ENCODE data around the gene VILL.

Gene VILL

DNA sequence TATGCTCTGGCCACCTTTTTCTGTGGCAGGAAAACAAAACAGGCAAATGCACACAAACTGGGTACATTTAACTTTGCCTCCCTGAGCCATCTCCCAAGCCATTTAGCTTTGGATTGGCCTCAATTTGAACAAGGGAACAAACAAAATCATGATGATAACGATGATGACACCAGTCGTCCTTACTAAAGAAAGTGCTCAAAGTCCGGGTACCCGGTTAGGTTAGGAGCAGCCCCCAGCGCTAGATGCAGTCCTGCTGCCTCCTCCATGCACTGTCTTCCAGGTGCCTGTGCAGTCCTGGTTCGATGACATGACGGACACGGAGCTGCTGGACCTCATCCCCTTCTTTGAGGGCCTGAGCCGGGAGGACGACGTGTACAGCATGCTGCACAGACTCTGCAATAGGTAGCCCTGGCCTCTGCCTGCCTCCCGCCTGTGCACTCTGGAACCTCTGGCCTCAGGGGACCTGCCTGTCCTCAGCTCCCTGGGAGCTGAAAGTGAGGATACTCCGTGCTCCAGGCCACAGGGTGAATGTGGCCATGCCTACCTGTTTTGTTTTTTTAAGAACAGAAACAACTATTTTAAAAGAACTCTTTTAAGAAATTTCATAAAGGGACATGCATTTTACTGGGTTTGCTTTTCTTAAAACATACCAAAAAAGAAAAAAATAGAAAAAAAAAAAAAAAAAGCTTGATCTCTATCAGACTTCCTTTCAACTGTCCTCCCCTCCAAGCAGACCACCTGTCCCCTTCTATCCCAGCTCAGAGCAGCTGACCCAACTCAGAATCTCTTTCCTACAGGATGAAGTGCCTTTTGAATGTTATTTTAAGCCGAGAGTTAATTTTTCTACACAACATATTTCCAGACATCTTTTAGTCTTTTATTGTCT is 9.9 kb upstream of the VILL start:
- Histone ChIP-seq H3K27me3 (ENCODE audit: insufficient read depth, insufficient read length) (no peaks in the 10 kb centered on the region), H3K9me3 (ENCODE audit: insufficient read depth, low read length) (no peaks in the 10 kb centered on the region), H3K4me1 (ENCODE audit: insufficient read depth, insufficient read length) (peaks cover 3% of the 10 kb centered on the region), H3K4me3 (ENCODE audit: insufficient read length, low read depth) (no peak overlapping the region), H3K9ac (ENCODE audit: insufficient read length, low read depth) (no peak overlapping the region), H3K36me3 (ENCODE audit: insufficient read depth, insufficient read length, low read length) (peaks cover 35% of the 10 kb centered on the region)
- no peak for DNase-seq (ENCODE audit: low read depth, low spot score)
- TF ChIP-seq ZNF274 (IDR thresholded peaks at IDR 0.05; ENCODE audit: low read depth, low read length) (no peak), YY1 (IDR thresholded peaks at IDR 0.05; ENCODE audit: insufficient read depth, insufficient read length) (no peak), SUZ12 (IDR thresholded peaks at IDR 0.05; ENCODE audit: extremely low read depth, insufficient read depth, insufficient read length) (no peak)

DNA sequence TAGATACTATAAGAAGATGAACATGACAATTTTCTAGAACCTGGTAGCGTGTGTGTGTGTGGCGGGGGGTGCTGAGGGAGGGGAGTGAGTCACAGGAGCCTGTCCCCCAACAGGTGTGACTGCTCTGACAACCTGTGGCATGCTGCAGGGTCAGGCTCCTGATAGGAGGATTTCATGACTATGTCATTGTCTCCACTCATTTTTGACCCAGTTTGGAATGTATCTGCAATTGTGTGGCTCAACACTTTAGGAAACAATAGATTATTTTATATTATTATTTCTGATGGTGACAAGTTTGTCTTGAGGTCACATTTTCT is 9.3 kb upstream of the VILL start:
- H3K4me3 ChIP-seq (ENCODE audit: insufficient read length, low read depth): no peak overlapping the region
- DNase-seq (ENCODE audit: low read depth, low spot score): no peak
- no peak overlapping the region for H3K9ac ChIP-seq (ENCODE audit: insufficient read length, low read depth)
- H3K36me3 ChIP-seq (ENCODE audit: insufficient read depth, insufficient read length, low read length): peaks cover 29% of the 10 kb centered on the region
- peaks cover 3% of the 10 kb centered on the region for H3K4me1 ChIP-seq (ENCODE audit: insufficient read depth, insufficient read length)
- no peaks in the 10 kb centered on the region for H3K9me3 ChIP-seq (ENCODE audit: insufficient read depth, low read length)
- no peaks in the 10 kb centered on the region for H3K27me3 ChIP-seq (ENCODE audit: insufficient read depth, insufficient read length)
- TF ChIP-seq ZNF274 (IDR thresholded peaks at IDR 0.05; ENCODE audit: low read depth, low read length) (no peak), SUZ12 (IDR thresholded peaks at IDR 0.05; ENCODE audit: extremely low read depth, insufficient read depth, insufficient read length) (no peak), YY1 (IDR thresholded peaks at IDR 0.05; ENCODE audit: insufficient read depth, insufficient read length) (no peak)

DNA sequence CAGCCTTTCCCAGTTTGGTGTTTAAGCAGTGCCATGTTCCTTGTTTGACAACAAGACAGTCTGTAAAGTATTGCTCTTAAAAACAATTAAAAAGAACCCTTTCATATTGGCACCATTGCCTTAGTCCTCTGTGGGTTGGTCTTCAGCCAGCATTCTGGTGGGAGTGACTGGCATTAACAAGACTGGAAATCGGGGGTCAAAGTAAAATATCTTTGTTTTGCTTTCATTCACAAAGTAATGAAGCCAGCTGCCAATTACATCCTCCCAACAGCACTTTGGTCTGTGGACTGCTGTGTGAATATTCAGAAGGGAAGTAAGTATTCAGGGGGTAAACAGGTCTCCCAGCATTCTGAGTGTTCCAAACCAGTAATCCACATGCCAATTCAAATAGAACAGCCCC is 8.3 kb upstream of the VILL start:
- peaks cover 3% of the 10 kb centered on the region for H3K4me1 ChIP-seq (ENCODE audit: insufficient read depth, insufficient read length)
- no peak overlapping the region for H3K9ac ChIP-seq (ENCODE audit: insufficient read length, low read depth)
- no peak overlapping the region for H3K4me3 ChIP-seq (ENCODE audit: insufficient read length, low read depth)
- H3K36me3 ChIP-seq (ENCODE audit: insufficient read depth, insufficient read length, low read length): peaks cover 24% of the 10 kb centered on the region
- H3K9me3 ChIP-seq (ENCODE audit: insufficient read depth, low read length): no peaks in the 10 kb centered on the region
- no peak for DNase-seq (ENCODE audit: low read depth, low spot score)
- H3K27me3 ChIP-seq (ENCODE audit: insufficient read depth, insufficient read length): no peaks in the 10 kb centered on the region
- TF ChIP-seq ZNF274 (IDR thresholded peaks at IDR 0.05; ENCODE audit: low read depth, low read length) (no peak), SUZ12 (IDR thresholded peaks at IDR 0.05; ENCODE audit: extremely low read depth, insufficient read depth, insufficient read length) (no peak), YY1 (IDR thresholded peaks at IDR 0.05; ENCODE audit: insufficient read depth, insufficient read length) (no peak)

DNA sequence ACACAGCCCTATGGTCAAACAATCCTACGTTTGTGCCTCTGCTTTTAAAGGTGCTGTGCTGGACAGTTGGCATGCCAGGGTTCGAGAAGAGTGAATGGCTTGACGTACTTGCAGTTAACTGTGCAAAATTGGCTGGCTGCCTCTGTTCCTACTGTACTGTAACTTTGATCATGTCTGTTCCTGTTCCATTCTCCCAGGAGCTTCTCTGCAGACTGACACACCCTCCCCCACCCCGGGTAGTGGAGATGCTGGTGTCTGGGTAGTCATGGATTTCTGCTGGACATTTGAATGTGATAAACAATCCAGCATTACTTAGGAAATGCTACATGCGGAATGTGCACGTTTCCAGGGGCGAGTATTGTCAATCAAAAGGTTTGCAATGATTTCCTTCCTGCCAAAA is 6.5 kb upstream of the VILL start:
- no peaks in the 10 kb centered on the region for H3K9me3 ChIP-seq (ENCODE audit: insufficient read depth, low read length)
- no peak overlapping the region for H3K4me3 ChIP-seq (ENCODE audit: insufficient read length, low read depth)
- peaks cover 24% of the 10 kb centered on the region for H3K36me3 ChIP-seq (ENCODE audit: insufficient read depth, insufficient read length, low read length)
- peaks cover 3% of the 10 kb centered on the region for H3K4me1 ChIP-seq (ENCODE audit: insufficient read depth, insufficient read length)
- no peak for DNase-seq (ENCODE audit: low read depth, low spot score)
- no peaks in the 10 kb centered on the region for H3K27me3 ChIP-seq (ENCODE audit: insufficient read depth, insufficient read length)
- no peak for TF ChIP-seq SUZ12 (IDR thresholded peaks at IDR 0.05; ENCODE audit: extremely low read depth, insufficient read depth, insufficient read length)
- TF ChIP-seq YY1 (IDR thresholded peaks at IDR 0.05; ENCODE audit: insufficient read depth, insufficient read length): no peak
- no peak for TF ChIP-seq ZNF274 (IDR thresholded peaks at IDR 0.05; ENCODE audit: low read depth, low read length)
- H3K9ac ChIP-seq (ENCODE audit: insufficient read length, low read depth): no peak overlapping the region

DNA sequence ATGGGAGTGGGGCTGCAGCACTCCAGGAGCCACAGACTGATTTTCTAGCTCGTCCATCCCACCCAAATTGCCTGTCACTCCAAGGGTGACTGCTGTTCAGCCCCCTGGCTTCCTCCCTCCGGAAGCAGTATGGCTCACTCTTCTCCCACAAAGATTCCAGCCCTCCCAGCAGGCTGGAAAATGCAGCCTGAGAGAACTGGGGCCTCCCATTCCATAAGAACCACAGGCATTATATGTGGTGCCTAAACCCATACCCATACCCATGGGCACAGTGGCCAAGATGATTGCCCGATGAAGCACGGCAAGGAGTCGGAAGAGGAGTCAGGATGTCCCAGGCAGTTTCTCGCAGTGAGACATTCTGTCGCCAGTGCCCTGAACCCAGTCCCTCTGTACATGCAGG is 6.0 kb upstream of the VILL start:
- no peak for DNase-seq (ENCODE audit: low read depth, low spot score)
- no peak overlapping the region for H3K9ac ChIP-seq (ENCODE audit: insufficient read length, low read depth)
- H3K4me1 ChIP-seq (ENCODE audit: insufficient read depth, insufficient read length): peaks cover 3% of the 10 kb centered on the region
- TF ChIP-seq ZNF274 (IDR thresholded peaks at IDR 0.05; ENCODE audit: low read depth, low read length) (no peak), YY1 (IDR thresholded peaks at IDR 0.05; ENCODE audit: insufficient read depth, insufficient read length) (no peak), SUZ12 (IDR thresholded peaks at IDR 0.05; ENCODE audit: extremely low read depth, insufficient read depth, insufficient read length) (no peak)
- H3K4me3 ChIP-seq (ENCODE audit: insufficient read length, low read depth): no peak overlapping the region
- no peaks in the 10 kb centered on the region for H3K9me3 ChIP-seq (ENCODE audit: insufficient read depth, low read length)
- H3K27me3 ChIP-seq (ENCODE audit: insufficient read depth, insufficient read length): no peaks in the 10 kb centered on the region
- H3K36me3 ChIP-seq (ENCODE audit: insufficient read depth, insufficient read length, low read length): peaks cover 24% of the 10 kb centered on the region

DNA sequence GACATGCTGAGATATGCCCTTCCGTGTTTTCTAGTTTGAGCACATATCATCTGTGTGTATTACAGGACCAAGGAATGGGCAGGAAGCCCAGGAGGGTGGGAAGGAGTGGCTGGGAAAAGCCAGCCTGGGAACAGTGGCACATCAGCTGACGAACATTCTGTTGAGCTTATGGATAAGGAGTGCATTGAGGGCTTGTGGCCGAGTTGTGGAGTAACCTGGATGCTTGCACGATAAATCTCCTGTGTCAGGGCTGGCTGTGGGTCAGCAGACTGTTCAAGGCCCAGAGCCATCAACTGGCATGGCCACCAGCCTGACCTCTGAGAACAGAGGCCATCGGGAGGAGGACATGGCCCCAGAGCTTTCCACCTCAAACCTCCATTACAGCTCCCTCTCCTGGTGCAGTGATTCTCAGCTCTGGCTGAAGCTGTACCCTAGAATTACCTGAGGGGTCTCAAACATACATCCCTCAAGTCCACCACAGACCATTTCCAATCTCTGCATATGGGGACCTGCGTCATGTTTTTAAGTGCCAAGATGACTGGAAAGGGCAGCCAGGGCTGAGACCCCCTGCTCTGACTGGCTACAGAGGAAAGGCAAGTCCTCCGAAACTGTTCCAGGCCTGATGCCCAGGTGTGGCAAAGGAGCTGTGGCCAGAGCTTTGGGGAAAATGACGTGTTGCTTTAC is 4.8 kb upstream of the VILL start:
- no peak for DNase-seq (ENCODE audit: low read depth, low spot score)

More for the DNA sequence above, 4.8 kb upstream of the VILL start:
- no peak overlapping the region for H3K9ac ChIP-seq (ENCODE audit: insufficient read length, low read depth)
- H3K27me3 ChIP-seq (ENCODE audit: insufficient read depth, insufficient read length): no peaks in the 10 kb centered on the region
- TF ChIP-seq ZNF274 (IDR thresholded peaks at IDR 0.05; ENCODE audit: low read depth, low read length) (no peak), SUZ12 (IDR thresholded peaks at IDR 0.05; ENCODE audit: extremely low read depth, insufficient read depth, insufficient read length) (no peak), YY1 (IDR thresholded peaks at IDR 0.05; ENCODE audit: insufficient read depth, insufficient read length) (no peak)
- H3K9me3 ChIP-seq (ENCODE audit: insufficient read depth, low read length): no peaks in the 10 kb centered on the region
- no peaks in the 10 kb centered on the region for H3K4me1 ChIP-seq (ENCODE audit: insufficient read depth, insufficient read length)
- no peak overlapping the region for H3K4me3 ChIP-seq (ENCODE audit: insufficient read length, low read depth)
- H3K36me3 ChIP-seq (ENCODE audit: insufficient read depth, insufficient read length, low read length): peaks cover 15% of the 10 kb centered on the region
